Epithelial cell of proximal tubule (primary cell): ENCODE data around the gene ADAMTS6. TPM values are rescaled to one million over a fixed set of nuclear protein-coding genes. Genes with fewer than 3 reads are reported as not detected.

ENCODE experiments used
- DNase-seq: peaks from one replicate; pipeline ENCODE4 v3.0.0-alpha.2; 2011; ENCODE audit warnings: low read depth
- H3K4me3 ChIP-seq: 2 replicates; pipeline ENCODE4 v1.5.1; 2011; ENCODE audit warnings: low read depth, mild to moderate bottlenecking, low read length
- total RNA-seq: library from RNA; depleted of rRNA; stranded (reverse); fragments of >200 nt; gene quantifications from 2 replicates; pipeline ENCODE4 v1.2.3, GENCODE V29; 2015
- TF ChIP-seq, protein P1 (sequence below): conservative IDR thresholded peaks from 2 replicates; pipeline ENCODE4 v1.5.1; 2012; ENCODE audit warnings: low read depth, mild to moderate bottlenecking, low read length

Gene ADAMTS6
- total RNA-seq, 1 donor from 2014 or later, result 3.5 TPM

DNA sequence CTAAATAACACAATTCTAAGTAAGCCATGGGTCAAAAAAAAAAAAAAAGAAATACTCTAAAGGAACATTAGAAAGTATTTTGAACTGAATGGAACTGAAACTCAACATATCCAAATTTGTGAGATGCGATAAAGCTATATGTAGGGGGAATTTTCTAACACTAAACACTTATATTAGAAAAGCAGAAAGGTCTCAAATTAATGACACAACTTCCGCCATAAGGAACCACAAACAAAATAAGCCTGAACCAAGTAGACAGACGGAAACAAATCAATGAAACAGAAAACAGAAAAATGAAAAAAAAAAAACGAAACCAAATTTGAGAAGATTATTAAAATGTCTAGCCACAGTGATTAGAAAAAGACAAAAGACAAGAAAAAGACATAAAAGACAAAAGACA is 39.9 kb downstream of the ADAMTS6 start:
- no peak for DNase-seq
- no peak overlapping the region for H3K4me3 ChIP-seq
- TF ChIP-seq, protein P1, sequence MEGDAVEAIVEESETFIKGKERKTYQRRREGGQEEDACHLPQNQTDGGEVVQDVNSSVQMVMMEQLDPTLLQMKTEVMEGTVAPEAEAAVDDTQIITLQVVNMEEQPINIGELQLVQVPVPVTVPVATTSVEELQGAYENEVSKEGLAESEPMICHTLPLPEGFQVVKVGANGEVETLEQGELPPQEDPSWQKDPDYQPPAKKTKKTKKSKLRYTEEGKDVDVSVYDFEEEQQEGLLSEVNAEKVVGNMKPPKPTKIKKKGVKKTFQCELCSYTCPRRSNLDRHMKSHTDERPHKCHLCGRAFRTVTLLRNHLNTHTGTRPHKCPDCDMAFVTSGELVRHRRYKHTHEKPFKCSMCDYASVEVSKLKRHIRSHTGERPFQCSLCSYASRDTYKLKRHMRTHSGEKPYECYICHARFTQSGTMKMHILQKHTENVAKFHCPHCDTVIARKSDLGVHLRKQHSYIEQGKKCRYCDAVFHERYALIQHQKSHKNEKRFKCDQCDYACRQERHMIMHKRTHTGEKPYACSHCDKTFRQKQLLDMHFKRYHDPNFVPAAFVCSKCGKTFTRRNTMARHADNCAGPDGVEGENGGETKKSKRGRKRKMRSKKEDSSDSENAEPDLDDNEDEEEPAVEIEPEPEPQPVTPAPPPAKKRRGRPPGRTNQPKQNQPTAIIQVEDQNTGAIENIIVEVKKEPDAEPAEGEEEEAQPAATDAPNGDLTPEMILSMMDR, result no peak

DNA sequence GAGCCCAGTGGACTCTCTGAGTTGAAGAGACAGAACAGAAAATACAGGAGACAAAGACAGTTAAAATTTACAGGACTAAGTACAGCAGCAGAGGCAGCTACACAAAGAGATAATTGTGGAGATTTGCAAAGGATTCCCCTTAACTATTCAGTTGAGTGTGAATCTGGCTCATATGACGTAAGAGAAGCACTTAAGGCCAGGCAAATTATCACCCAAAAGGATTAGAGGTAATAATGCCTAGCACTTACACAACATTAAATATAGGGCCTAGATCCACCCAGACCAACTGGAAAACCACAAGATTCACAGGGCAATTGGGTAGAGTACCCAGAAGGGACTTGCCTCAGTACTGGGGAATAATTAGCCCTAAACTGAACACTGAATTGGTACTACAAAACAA is 41.3 kb downstream of the ADAMTS6 start:
- DNase-seq, result no peak
- TF ChIP-seq, protein P1, result no peak
- no peak overlapping the region for H3K4me3 ChIP-seq

DNA sequence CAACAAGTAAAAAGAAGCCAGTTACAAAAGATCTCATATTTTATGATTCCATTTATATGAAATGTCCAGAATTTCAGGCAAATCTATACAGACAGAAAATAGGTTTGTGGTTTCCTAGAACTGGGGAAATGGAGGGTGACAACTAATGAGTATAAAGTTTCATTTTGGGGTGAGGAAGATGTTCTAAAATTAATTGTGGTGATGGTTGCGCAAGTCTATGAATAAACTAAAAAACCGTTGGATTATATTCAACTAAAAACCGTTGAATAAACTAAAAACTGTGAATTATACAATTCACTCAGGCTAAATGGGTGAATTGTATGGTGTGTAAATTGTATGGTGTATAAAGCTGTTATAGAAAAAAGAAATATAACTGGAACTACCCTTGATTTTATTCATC is 47.6 kb downstream of the ADAMTS6 start:
- TF ChIP-seq, protein P1, result no peak
- no peak for DNase-seq
- no peak overlapping the region for H3K4me3 ChIP-seq

DNA sequence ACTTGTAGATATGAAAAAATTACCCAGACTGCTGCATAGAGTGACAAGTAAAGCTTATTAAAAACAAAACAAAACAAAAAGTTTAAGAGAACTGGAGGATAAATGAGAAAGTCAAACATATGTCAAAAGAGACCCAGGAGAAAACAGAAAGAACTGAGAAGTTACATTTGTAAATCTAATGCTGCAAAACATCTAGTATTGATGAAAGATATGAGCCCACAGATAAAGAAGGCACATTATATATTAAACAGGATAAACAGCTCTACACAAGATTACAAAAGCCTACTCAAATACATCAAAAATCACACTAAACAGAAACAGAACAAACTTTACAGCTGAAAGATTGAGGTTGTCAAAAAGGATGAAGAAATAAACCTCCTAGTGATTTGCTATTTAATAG is 55.1 kb downstream of the ADAMTS6 start:
- TF ChIP-seq, protein P1, result no peak
- no peak for DNase-seq
- H3K4me3 ChIP-seq, result no peak overlapping the region

DNA sequence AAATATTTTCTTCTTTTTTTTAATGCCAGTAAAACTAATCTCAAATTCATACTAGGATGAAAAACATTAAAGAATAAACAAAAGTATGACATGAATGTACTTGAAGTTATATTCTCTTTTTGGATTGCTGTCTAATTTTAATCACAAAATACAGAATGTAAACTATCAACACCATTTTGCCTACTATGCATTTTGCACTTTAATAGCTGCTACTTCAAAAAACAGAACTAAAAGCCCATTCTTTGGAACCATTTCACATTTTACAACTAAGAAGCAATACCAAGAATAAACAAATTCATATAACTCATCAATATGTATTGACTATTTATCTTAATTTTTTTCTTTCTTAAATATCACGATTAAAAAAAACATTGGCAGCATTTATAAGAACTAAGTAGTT is 58.1 kb downstream of the ADAMTS6 start:
- no peak overlapping the region for H3K4me3 ChIP-seq
- TF ChIP-seq, protein P1, result no peak
- DNase-seq, result no peak

DNA sequence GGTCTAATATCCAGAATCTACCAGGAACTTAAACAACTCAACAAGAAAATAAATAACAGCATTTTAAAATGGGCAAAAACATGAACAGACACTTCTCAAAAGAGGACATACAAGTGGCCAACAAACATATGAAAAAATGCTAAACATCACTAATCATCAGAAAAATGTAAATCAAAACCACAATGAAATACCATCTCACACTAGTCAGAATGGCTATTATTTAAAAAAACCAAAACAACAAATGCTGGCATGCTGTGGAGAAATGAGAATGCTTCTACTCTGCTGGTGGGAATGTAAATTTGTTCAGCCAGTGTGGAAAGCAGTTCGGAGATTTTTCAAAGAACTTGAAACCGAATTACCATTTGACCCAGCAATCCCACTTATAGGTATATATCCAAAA is 63.1 kb downstream of the ADAMTS6 start:
- no peak for DNase-seq
- TF ChIP-seq, protein P1, result no peak

DNA sequence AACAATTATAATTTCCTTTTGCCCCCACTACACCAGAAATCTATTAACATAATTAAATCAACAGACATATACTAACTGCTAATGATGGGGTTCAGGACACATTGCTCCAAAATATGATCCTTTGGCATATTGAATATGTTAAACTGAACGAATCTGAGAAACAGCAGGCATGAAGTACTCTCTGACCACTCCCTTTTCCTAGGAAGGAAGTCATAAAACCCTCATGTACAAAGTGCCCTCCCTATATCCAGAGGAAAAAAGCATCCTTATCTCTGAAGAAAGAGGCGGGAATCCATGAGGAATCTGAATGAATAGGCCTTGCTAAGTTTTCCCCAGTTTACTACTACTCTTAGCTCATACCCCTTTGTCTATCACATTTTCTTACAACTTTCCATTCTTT is 67.9 kb downstream of the ADAMTS6 start:
- H3K4me3 ChIP-seq, result no peak overlapping the region
- no peak for DNase-seq
- TF ChIP-seq, protein P1, result no peak

More for the DNA sequence above, 63.1 kb downstream of the ADAMTS6 start:
- H3K4me3 ChIP-seq, result no peak overlapping the region
